Suppressor macrophage (primary cell): ENCODE results near the gene TEKT1.
A peak's percentile ranks its signal among the peaks of the same experiment; 100 is the strongest.

ENCODE experiments used
- DNase-seq, 4 experiments: peaks; one replicate each; pipeline ENCODE4 v3.0.0-alpha.2; 2020 to 2022

TEKT1 gene

GRCh38 chr17:6757747-6758146 is 73.8 kb downstream of the TEKT1 start:
- DNase-seq, result no peak

DNA sequence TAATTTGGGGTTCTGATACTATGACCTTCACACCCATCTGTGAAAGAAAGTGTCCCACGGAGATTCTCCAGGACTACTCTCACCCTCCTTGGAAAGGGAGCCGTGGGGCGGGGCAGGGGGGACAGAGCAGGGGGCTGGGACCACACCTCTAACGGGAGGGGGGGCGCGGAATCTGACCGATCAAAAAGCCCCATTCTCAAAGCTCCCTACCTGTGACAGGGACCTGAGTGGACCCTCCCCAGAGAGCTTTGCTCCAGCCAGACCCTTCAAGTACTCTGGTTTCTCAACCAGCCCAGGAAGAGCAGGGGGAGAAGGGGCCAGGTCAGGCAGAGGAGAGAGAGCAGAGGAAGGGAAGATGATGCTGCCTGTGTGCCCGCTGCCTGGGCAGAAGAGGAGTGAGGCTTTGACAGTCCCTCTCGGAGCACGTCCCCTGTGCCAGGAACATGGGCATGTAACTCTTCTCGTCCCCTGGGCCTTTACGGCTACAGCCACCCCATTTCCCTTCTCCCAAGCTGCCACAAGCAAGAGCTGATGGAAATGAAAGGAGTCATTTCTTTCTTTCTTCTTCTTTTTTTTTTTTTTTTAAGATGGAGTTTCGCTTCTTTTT is 75.0 kb downstream of the TEKT1 start:
- DNase-seq, result peak in 2 of 4 experiments; percentile 26 to 34

DNA sequence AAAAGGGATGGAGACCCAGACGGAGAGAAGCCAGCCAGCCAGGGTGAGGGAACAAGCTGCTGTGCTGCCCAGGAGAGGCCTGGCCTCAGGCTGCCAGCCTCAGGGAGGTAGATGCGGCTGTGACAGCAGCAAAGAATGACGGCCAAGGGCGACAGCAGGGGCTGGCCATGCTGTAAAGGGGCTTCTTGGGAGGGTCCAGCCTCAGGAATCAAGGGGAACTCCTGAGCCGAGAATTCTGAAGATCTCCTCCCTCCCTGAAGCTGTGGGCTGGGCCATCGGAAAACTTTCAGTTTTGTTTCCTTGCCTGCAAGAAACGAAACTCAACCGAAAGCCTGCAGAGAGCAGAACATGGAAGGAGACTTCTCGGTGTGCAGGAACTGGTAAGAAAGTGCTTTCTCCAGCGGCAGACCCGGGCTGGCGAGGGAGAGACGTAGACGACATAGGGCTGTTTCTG is 75.8 kb downstream of the TEKT1 start, which contains the start of gene XAF1:
Gene XAF1 (plus strand): TSS at position 316 of the 454 bp plus-strand sequence. CDS start 33 bp downstream, at position 349.
- peak; percentile 58 to 81 (median 71) for DNase-seq

DNA sequence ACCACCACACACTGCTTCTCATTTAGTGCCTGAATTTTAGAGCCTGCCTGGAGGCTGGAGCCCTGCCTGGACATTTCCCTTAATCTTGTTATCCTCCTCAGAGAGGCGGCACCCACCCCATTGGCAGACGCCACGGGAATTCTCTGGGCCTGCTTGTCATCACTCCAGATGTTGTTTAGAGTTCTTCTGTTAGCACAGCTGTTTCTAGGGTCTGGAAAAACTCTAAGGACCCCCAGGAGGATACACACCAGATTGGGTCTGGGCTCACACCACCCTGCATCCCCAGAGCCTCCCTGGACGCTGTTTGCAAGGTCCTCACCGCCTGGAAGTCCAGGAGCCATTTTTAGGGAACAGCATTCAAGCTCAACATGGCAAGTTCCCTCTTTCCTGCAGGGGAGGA is 76.2 kb downstream of the TEKT1 start:
- DNase-seq, result peak in 1 of 4 experiments; percentile 26

DNA sequence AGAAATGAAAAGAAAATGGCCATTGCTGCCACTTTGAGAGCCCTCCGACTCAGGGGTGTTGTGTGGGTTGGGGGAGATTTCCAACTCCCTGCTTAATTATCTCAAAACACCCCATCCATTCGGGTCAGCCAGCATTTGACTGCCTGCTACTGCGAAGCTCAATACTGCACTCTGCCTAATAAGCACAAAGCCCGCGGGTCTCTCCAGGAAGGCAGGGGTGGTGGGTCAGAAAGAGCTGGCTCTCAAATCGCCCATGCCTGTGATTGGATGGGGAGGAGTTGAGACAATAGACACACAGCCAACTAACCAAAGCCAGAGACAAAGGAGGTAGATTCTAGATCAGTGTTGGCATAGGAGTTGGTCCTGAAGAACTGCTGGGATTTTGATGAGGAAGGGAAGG is 78.0 kb downstream of the TEKT1 start:
- no peak for DNase-seq

DNA sequence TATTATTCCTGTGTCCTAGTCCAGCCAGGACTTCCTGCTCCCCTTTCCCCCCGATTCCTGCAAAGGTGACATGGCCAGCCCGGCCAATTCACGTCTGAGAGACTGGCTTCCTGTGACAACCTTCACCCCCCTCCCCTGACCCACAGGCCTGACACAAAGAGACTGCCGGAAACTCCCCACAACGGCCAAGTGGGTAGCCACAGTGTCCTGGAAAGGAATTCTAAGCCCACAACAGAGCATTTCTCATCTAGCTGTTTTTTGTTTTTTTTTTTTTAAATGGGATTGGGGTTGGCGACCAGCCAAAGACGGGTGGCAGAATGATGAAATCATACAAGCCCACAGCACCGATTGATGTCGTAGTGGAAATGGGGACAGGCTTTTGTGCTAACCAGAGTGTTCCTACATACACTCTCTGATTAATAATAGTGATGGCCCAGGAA is 78.5 kb downstream of the TEKT1 start:
- peak; percentile 23 to 51 (median 49) for DNase-seq

DNA sequence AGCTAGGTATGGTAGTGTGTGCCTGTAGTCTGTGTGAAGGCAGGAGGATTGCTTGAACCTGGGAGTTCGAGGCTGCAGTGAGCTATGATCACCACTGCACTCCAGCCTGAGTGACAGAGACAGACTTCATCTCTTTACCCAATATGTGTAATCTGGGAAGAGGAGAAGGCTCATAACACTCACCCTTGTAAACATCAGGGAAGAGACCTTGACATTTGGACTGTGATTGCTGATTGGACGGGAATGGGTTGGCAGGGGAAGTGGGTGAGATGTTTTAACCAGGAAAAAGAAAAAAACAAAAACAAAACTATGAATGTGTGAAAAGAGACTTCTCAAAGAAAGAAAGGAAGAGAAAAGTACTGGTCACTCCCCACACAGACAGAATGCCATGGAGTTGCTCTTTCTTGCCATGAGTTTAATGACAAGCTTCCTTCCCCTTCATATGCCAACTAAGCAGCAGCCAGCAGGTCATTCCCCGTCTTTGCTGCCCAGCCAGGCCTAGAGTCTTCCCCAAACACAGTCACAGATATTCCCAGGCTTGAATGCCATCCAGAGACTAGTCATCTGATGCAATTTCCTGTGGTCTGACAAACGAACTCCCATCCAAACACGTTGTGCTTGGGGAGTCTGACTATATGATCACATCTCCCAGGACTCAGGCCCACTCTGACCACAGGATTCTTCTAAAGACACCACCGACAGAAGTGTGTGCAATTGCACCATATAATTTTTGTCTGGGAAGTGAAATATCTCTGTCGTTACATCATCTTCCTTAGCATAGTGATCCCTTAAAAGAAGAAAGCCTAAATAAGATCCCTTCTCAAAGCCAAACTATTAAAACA is 79.2 kb downstream of the TEKT1 start:
- peak; percentile 86 to 97 (median 90) for DNase-seq

DNA sequence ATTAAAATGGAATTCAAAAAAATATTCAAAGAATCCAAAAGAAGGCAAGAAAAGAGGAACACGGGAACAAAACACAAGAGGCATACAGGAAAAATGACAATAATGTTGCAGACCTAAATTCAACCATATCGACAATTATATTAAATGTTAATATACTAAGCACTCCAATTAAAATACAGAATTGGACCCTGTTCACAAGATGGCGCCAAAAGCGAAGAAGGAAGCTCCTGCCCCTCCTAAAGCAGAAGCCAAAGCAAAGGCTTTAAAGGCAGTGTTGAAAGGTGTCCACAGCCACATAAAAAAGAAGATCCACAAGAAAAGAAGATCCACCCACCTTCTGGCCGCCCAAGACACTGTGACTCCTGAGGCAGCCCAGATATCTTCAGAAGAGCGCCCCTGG is 82.0 kb downstream of the TEKT1 start:
- DNase-seq, result peak; percentile 14 to 51 (median 40)

GRCh38 chr17:6748617-6749016 is 82.9 kb downstream of the TEKT1 start:
- no peak for DNase-seq
